ENCODE results near the gene SLIT1. TPM values are rescaled to one million over a fixed set of nuclear protein-coding genes. Genes with fewer than 3 reads are reported as not detected.

Gene SLIT1
- total RNA-seq, 1 experiment from 2014 or later, result 0.41 TPM

- Histone ChIP-seq H3K36me3 (ENCODE audit: control insufficient read depth, insufficient read depth, low read length) (no peaks in the 10 kb centered on the region), H3K4me3 (ENCODE audit: low read depth, low read length) (no peak overlapping the region), H3K9me3 (peaks cover 17% of the 10 kb centered on the region), H3K4me1 (no peaks in the 10 kb centered on the region), H3K27me3 (replicated peaks; ENCODE audit: control insufficient read depth, insufficient read depth, low read length) (no peaks in the 10 kb centered on the region)
- no TSS peak for BruUV-seq (replicated peaks)
- H3K9me3 Mint-ChIP-seq (ENCODE audit: unreplicated experiment), result peaks cover 14% of the 10 kb centered on the region
- ChIA-PET POLR2A (no interaction called here), CTCF (no interaction called here)
- H3K36me3 Mint-ChIP-seq (ENCODE audit: insufficient read depth, unreplicated experiment), result no peaks in the 10 kb centered on the region
- no peaks in the 10 kb centered on the region for H3K4me1 Mint-ChIP-seq (ENCODE audit: low read depth, unreplicated experiment)
- H3K27me3 Mint-ChIP-seq (ENCODE audit: insufficient read depth, unreplicated experiment), result peaks cover 2% of the 10 kb centered on the region
- no peak overlapping the region for H3K4me3 Mint-ChIP-seq (ENCODE audit: unreplicated experiment)
- intact Hi-C loops (cut with micrococcal nuclease; ENCODE audit: unreplicated experiment), result no loop called here
- H3K27ac Mint-ChIP-seq (ENCODE audit: unreplicated experiment), result no peak overlapping the region
- no peak for DNase-seq
- no peak for TF ChIP-seq CTCF (IDR thresholded peaks at IDR 0.05; ENCODE audit: insufficient read depth in 1 of 2, low read depth in 1 of 2, low read length in 1 of 2, severe bottlenecking in 1 of 2, unreplicated experiment in 1 of 2)
These were observed 178.3 kb downstream of the SLIT1 start for GRCh38 chr10:97007417-97007816.

GRCh38 chr10:97006364-97006763 is 179.4 kb downstream of the SLIT1 start:
- CTCF ChIA-PET, result no interaction called here
- no TSS peak for BruUV-seq (replicated peaks)

GRCh38 chr10:97005349-97005748 is 180.4 kb downstream of the SLIT1 start:
- TF ChIP-seq CTCF (IDR thresholded peaks at IDR 0.05; ENCODE audit: insufficient read depth in 1 of 2, low read depth in 1 of 2, low read length in 1 of 2, severe bottlenecking in 1 of 2, unreplicated experiment in 1 of 2), result no peak
- no peak overlapping the region for H3K27ac Mint-ChIP-seq (ENCODE audit: unreplicated experiment)

More at GRCh38 chr10:97006364-97006763, 179.4 kb downstream of the SLIT1 start:
- no peak overlapping the region for H3K27ac Mint-ChIP-seq (ENCODE audit: unreplicated experiment)
- peaks cover 14% of the 10 kb centered on the region for H3K9me3 Mint-ChIP-seq (ENCODE audit: unreplicated experiment)
- intact Hi-C loops (cut with micrococcal nuclease; ENCODE audit: unreplicated experiment), result no loop called here
- Histone ChIP-seq H3K9me3 (peaks cover 17% of the 10 kb centered on the region), H3K36me3 (ENCODE audit: control insufficient read depth, insufficient read depth, low read length) (no peaks in the 10 kb centered on the region), H3K4me3 (ENCODE audit: low read depth, low read length) (no peak overlapping the region), H3K4me1 (no peaks in the 10 kb centered on the region), H3K27me3 (replicated peaks; ENCODE audit: control insufficient read depth, insufficient read depth, low read length) (no peaks in the 10 kb centered on the region)
- TF ChIP-seq CTCF (IDR thresholded peaks at IDR 0.05; ENCODE audit: insufficient read depth in 1 of 2, low read depth in 1 of 2, low read length in 1 of 2, severe bottlenecking in 1 of 2, unreplicated experiment in 1 of 2), result no peak
- H3K36me3 Mint-ChIP-seq (ENCODE audit: insufficient read depth, unreplicated experiment), result no peaks in the 10 kb centered on the region
- no peak for DNase-seq
- no peaks in the 10 kb centered on the region for H3K4me1 Mint-ChIP-seq (ENCODE audit: low read depth, unreplicated experiment)
- no peak overlapping the region for H3K4me3 Mint-ChIP-seq (ENCODE audit: unreplicated experiment)
- POLR2A ChIA-PET, result no interaction called here
- peaks cover 2% of the 10 kb centered on the region for H3K27me3 Mint-ChIP-seq (ENCODE audit: insufficient read depth, unreplicated experiment)

More at GRCh38 chr10:97005349-97005748, 180.4 kb downstream of the SLIT1 start:
- H3K4me1 ChIP-seq, result 0 out of 2 replicates have a peak, but pooled peaks cover 3% of the 10 kb centered on the region
- H3K27me3 ChIP-seq (replicated peaks; ENCODE audit: control insufficient read depth, insufficient read depth, low read length), result no peaks in the 10 kb centered on the region
- H3K4me3 ChIP-seq (ENCODE audit: low read depth, low read length), result no peak overlapping the region
- peaks cover 2% of the 10 kb centered on the region for H3K27me3 Mint-ChIP-seq (ENCODE audit: insufficient read depth, unreplicated experiment)
- no peaks in the 10 kb centered on the region for H3K36me3 ChIP-seq (ENCODE audit: control insufficient read depth, insufficient read depth, low read length)
- ChIA-PET POLR2A (no interaction called here), CTCF (no interaction called here)
- peaks cover 17% of the 10 kb centered on the region for H3K9me3 ChIP-seq
- DNase-seq, result no peak
- no peaks in the 10 kb centered on the region for H3K36me3 Mint-ChIP-seq (ENCODE audit: insufficient read depth, unreplicated experiment)
- BruUV-seq (replicated peaks), result no TSS peak
- no peak overlapping the region for H3K4me3 Mint-ChIP-seq (ENCODE audit: unreplicated experiment)
- H3K4me1 Mint-ChIP-seq (ENCODE audit: low read depth, unreplicated experiment), result no peaks in the 10 kb centered on the region
- peaks cover 14% of the 10 kb centered on the region for H3K9me3 Mint-ChIP-seq (ENCODE audit: unreplicated experiment)
- intact Hi-C loops (cut with micrococcal nuclease; ENCODE audit: unreplicated experiment), result no loop called here

All from Caco-2 (cell line).